Loucy (cell line): ENCODE results near the gene NEUROD6.

Experiments
- H2AFZ ChIP-seq: fragments of 200-600 bp; sonication (generic); 2 replicates; pipeline ENCODE4 v1.6.0; 2016; ENCODE audit warnings: antibody characterized with exemption, mild to moderate bottlenecking, low read length, moderate library complexity
- H3F3A ChIP-seq: fragments of 200-600 bp; 2 replicates; pipeline ENCODE4 v1.6.0; 2016; ENCODE audit warnings: antibody characterized with exemption, low read depth, mild to moderate bottlenecking
- H3K27me3 ChIP-seq: fragments of 200-600 bp; sonication (generic); 2 replicates; pipeline ENCODE4 v1.6.1; 2014; ENCODE audit warnings: low read length, mild to moderate bottlenecking; ENCODE audit not compliant: insufficient read depth, poor library complexity, severe bottlenecking
- H3K36me3 ChIP-seq: fragments of 200-600 bp; sonication (generic); 2 replicates; pipeline ENCODE4 v1.6.1; 2016; ENCODE audit warnings: low read length; ENCODE audit not compliant: insufficient read depth
- H3K4me1 ChIP-seq: fragments of 200-600 bp; sonication (generic); 2 replicates; pipeline ENCODE4 v1.5.1; 2014; ENCODE audit warnings: low read length, mild to moderate bottlenecking; ENCODE audit not compliant: insufficient read depth, poor library complexity, severe bottlenecking
- H3K4me2 ChIP-seq: fragments of 200-600 bp; sonication (generic); 2 replicates; pipeline ENCODE4 v1.6.0; 2014; ENCODE audit warnings: antibody characterized with exemption, low read length, low read depth, mild to moderate bottlenecking; ENCODE audit not compliant: poor library complexity, severe bottlenecking
- H3K4me3 ChIP-seq: fragments of 200-600 bp; sonication (generic); 2 replicates; pipeline ENCODE4 v1.5.1; 2014; ENCODE audit warnings: low read length, mild to moderate bottlenecking, mixed read lengths; ENCODE audit not compliant: poor library complexity, severe bottlenecking
- H3K79me2 ChIP-seq: fragments of 200-600 bp; sonication (generic); 2 replicates; pipeline ENCODE4 v1.6.1; 2014; ENCODE audit warnings: low read length; ENCODE audit not compliant: insufficient read depth
- H3K9ac ChIP-seq: fragments of 200-600 bp; sonication (generic); 2 replicates; pipeline ENCODE4 v1.6.0; 2014; ENCODE audit warnings: mild to moderate bottlenecking, low read depth, low read length, moderate library complexity; ENCODE audit not compliant: poor library complexity, severe bottlenecking
- H3K9me2 ChIP-seq: fragments of 200-600 bp; sonication (generic); replicated peaks from 2 replicates; pipeline ENCODE4 v1.6.1; 2016; ENCODE audit warnings: low read depth, low read length, mixed read lengths
- H3K9me3 ChIP-seq: fragments of 200-600 bp; sonication (generic); 2 replicates; pipeline ENCODE4 v1.6.1; 2014; ENCODE audit warnings: mild to moderate bottlenecking, antibody characterized with exemption, low read length, low read depth; ENCODE audit not compliant: insufficient read depth
- H4K20me1 ChIP-seq: fragments of 200-600 bp; sonication (generic); 2 replicates; pipeline ENCODE4 v1.6.0; 2014; ENCODE audit warnings: antibody characterized with exemption, low read length, mild to moderate bottlenecking; ENCODE audit not compliant: insufficient read depth, poor library complexity, severe bottlenecking
- EZH2phosphoT487 ChIP-seq: fragments of 200-600 bp; IDR thresholded peaks from 2 replicates; pipeline ENCODE4 v1.6.1; 2018; ENCODE audit warnings: antibody characterized with exemption, mild to moderate bottlenecking, moderate library complexity, borderline replicate concordance
- TF ChIP-seq, protein P1 (sequence below): fragments of 200-600 bp; sonication (generic); conservative IDR thresholded peaks from 2 replicates; pipeline ENCODE4 v1.5.1; 2014; ENCODE audit warnings: mild to moderate bottlenecking, antibody characterized with exemption, low read length

NEUROD6 gene

DNA sequence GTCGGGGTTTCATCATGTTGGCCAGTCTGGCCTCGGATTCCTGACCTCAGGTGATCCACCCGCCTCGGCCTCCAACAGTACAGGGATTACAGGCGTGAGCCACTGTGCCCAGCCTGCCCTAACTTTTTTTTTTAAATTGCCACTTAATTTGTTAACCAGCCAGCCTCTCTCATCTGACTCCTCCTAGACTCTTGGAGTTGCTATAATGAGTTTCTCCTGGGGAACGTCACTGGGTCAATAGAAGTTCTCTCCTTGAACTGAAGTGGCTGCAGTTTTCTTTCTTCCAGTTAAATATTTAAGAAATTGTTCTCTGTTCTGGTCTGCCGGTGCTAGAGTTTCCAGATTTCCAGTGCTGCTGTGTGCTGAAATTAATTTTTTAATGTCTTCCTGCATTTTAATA is 27.6 kb downstream of the NEUROD6 start:
- Histone ChIP-seq H3K4me1 (no peaks in the 10 kb centered on the region), H2AFZ (no peak overlapping the region), H4K20me1 (no peaks in the 10 kb centered on the region), H3K9me3 (no peaks in the 10 kb centered on the region), H3K36me3 (no peaks in the 10 kb centered on the region), H3K9me2 (no peaks in the 10 kb centered on the region), H3K4me2 (no peak overlapping the region), H3K79me2 (no peaks in the 10 kb centered on the region), H3K9ac (no peak overlapping the region), H3F3A (no peaks in the 10 kb centered on the region), H3K4me3 (no peak overlapping the region), H3K27me3 (no peaks in the 10 kb centered on the region)
- TF ChIP-seq EZH2phosphoT487, result no peak
- TF ChIP-seq, protein P1, sequence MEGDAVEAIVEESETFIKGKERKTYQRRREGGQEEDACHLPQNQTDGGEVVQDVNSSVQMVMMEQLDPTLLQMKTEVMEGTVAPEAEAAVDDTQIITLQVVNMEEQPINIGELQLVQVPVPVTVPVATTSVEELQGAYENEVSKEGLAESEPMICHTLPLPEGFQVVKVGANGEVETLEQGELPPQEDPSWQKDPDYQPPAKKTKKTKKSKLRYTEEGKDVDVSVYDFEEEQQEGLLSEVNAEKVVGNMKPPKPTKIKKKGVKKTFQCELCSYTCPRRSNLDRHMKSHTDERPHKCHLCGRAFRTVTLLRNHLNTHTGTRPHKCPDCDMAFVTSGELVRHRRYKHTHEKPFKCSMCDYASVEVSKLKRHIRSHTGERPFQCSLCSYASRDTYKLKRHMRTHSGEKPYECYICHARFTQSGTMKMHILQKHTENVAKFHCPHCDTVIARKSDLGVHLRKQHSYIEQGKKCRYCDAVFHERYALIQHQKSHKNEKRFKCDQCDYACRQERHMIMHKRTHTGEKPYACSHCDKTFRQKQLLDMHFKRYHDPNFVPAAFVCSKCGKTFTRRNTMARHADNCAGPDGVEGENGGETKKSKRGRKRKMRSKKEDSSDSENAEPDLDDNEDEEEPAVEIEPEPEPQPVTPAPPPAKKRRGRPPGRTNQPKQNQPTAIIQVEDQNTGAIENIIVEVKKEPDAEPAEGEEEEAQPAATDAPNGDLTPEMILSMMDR, result no peak

GRCh38 chr7:31311552-31311951 is 29.0 kb downstream of the NEUROD6 start:
- no peaks in the 10 kb centered on the region for H3K9me3 ChIP-seq
- no peaks in the 10 kb centered on the region for H3K36me3 ChIP-seq
- no peaks in the 10 kb centered on the region for H3K4me1 ChIP-seq
- H3F3A ChIP-seq, result no peaks in the 10 kb centered on the region
- no peaks in the 10 kb centered on the region for H4K20me1 ChIP-seq
- no peaks in the 10 kb centered on the region for H3K27me3 ChIP-seq
- no peak overlapping the region for H2AFZ ChIP-seq
- H3K9ac ChIP-seq, result no peak overlapping the region
- no peak overlapping the region for H3K4me3 ChIP-seq
- no peaks in the 10 kb centered on the region for H3K79me2 ChIP-seq
- TF ChIP-seq EZH2phosphoT487, result no peak
- TF ChIP-seq, protein P1, result no peak
- H3K4me2 ChIP-seq, result no peak overlapping the region
- no peaks in the 10 kb centered on the region for H3K9me2 ChIP-seq

DNA sequence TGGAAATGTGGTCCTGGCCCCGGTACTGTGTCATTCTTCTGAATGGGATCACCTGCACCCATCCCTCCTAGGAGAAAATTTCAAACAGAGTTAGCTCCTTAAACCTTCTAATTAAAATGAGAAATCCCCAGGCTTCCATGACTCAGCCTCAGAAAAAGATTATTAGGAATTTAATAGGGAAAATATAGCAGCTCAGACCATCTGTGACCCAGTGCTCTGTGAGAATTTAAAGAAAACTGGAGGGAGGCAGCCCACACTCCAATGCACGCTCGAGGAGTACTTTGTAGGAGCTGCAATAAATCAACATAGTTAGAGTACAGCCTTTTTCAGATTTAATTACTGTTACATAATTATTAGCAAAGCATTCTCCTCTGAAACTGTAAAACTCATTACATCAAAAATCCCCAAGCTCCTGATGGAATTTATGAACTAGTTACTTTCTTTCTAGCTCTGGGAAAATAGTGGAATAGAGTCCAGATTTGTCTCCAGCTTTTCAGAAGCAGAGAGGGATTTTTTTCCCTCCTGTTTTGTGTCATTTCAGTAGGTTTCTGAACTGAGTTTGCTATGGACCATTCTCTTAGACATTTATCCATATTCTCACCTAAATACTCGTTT is 30.1 kb downstream of the NEUROD6 start:
- H4K20me1 ChIP-seq, result no peaks in the 10 kb centered on the region
- no peaks in the 10 kb centered on the region for H3K79me2 ChIP-seq
- H3K9ac ChIP-seq, result no peak overlapping the region
- H3K9me3 ChIP-seq, result no peaks in the 10 kb centered on the region
- TF ChIP-seq, protein P1, result no peak
- TF ChIP-seq EZH2phosphoT487, result no peak
- no peaks in the 10 kb centered on the region for H3F3A ChIP-seq
- H3K4me2 ChIP-seq, result no peak overlapping the region
- no peaks in the 10 kb centered on the region for H3K27me3 ChIP-seq
- no peaks in the 10 kb centered on the region for H3K9me2 ChIP-seq
- no peak overlapping the region for H3K4me3 ChIP-seq
- no peaks in the 10 kb centered on the region for H3K4me1 ChIP-seq
- H2AFZ ChIP-seq, result no peak overlapping the region
- H3K36me3 ChIP-seq, result no peaks in the 10 kb centered on the region
